A549 treated with AZD2906 at 1 μM for 4 hours (cell line): ENCODE measurements around the gene C2orf74. TPM values are rescaled to one million over a fixed set of nuclear protein-coding genes. Genes with fewer than 3 reads are reported as not detected.

Experiments
- total RNA-seq: library from RNA; stranded (reverse); fragments of 200-300 nt; extraction: Qiagen RNA extraction; gene quantifications from 5 replicates; pipeline ENCODE4 v1.2.3, GENCODE V29; 2022

The C2orf74 gene
- 16.7 to 17.9 TPM (median 17.2 TPM) in 5 replicates for total RNA-seq

DNA sequence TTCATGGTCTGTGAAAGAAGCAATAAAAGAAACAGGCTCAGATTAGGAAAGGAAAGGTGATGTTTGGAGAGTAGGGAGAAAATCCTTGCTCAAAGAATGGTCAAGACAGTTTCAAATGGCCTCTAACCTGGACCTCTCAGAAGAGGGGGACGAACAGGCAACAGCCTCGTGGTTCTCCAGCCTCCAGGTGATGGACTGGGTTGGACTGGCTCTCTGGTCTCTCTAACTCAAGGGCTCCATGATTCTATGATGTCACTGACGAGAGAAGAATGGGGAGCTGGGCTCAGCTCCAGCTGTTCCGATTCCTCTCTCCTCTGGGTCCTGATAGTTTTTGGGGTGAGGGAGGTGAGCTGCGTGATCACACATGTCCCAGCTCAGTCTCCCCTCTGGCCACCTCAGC lies at the start of gene C2orf74:
C2orf74 (plus strand) TSS at position 301 of the 400 bp plus-strand sequence. CDS start 327 bp downstream, outside the sequence.

Other genes with a start within 250 kb of the C2orf74 start
- 13.0 to 15.4 TPM (median 14.8 TPM) in 5 replicates for gene PEX13, start 144.5 kb upstream of the C2orf74 start, total RNA-seq
- 2.0 to 3.7 TPM (median 2.5 TPM) in 5 replicates for gene PUS10, start 143.9 kb upstream of the C2orf74 start, total RNA-seq
- gene SANBR, start 96.3 kb upstream of the C2orf74 start, total RNA-seq, result 10.9 to 14.9 TPM (median 12.2 TPM) in 5 replicates